IMR-90 (cell line): ENCODE data around the gene SLC4A7. TPM values are rescaled to one million over a fixed set of nuclear protein-coding genes. Genes with fewer than 3 reads are reported as not detected.
A peak's percentile ranks its signal among the peaks of the same experiment; 100 is the strongest.

Source experiments
- ATAC-seq: fragments of 200-7000 bp; cut with Tn5 transposase; 2 replicates; pipeline ENCODE4 v1.9.1; 2020; ENCODE audit warnings: low read depth, mild to moderate bottlenecking, moderate library complexity
- BruUV-seq: library from RNA; stranded (reverse); fragments of 400-500 nt; replicated peaks from 2 replicates; lab custom pipeline; 2021; lab: Mats Ljungman, UMichigan
- CTCF ChIA-PET: fragments of 300-600 bp; formaldehyde crosslinking; extraction: SDS; loops from one replicate; lab custom pipeline; 2021; ENCODE audit warnings: antibody characterized with exemption; lab: Yijun Ruan, JAX
- POLR2A ChIA-PET: fragments of 300-600 bp; sonication (Branson Sonifier 250); formaldehyde crosslinking; loops from one replicate; lab custom pipeline; 2022; ENCODE audit warnings: antibody characterized with exemption; ENCODE audit not compliant: unreplicated experiment; lab: Charles Lee
- DNase-seq: peaks from one replicate; pipeline ENCODE4 v3.0.0; 2013
- H2AFZ ChIP-seq: replicated peaks from 2 replicates; pipeline ENCODE3; 2013; ENCODE audit warnings: low read length, mild to moderate bottlenecking; ENCODE audit not compliant: poor library complexity
- H2AK5ac ChIP-seq: 2 replicates; pipeline ENCODE4 v1.6.1; 2013; ENCODE audit warnings: low read depth, low read length, inconsistent platforms
- H2AK9ac ChIP-seq: replicated peaks from 2 replicates; pipeline ENCODE3; 2013; ENCODE audit warnings: mild to moderate bottlenecking, low read depth, low read length, moderate library complexity; ENCODE audit not compliant: poor library complexity
- H2BK120ac ChIP-seq: 2 replicates; pipeline ENCODE4 v1.6.1; 2013; ENCODE audit warnings: low read depth, low read length, inconsistent platforms
- H2BK15ac ChIP-seq: 3 replicates; pipeline ENCODE4 v1.6.1; 2013; ENCODE audit warnings: low read depth, low read length, inconsistent platforms
- H2BK20ac ChIP-seq: 2 replicates; pipeline ENCODE4 v1.6.1; 2013; ENCODE audit warnings: low read depth, mild to moderate bottlenecking, inconsistent platforms, low read length, moderate library complexity
- H2BK5ac ChIP-seq: 2 replicates; pipeline ENCODE4 v1.6.1; 2013; ENCODE audit warnings: mild to moderate bottlenecking, low read depth, low read length, inconsistent platforms; ENCODE audit not compliant: poor library complexity, severe bottlenecking
- H3K14ac ChIP-seq: replicated peaks from 2 replicates; pipeline ENCODE4 v1.6.1; 2013; ENCODE audit warnings: low read depth, low read length, inconsistent platforms
- H3K18ac ChIP-seq: 2 replicates; pipeline ENCODE4 v1.6.1; 2013; ENCODE audit warnings: low read depth, low read length, control low read depth
- H3K23ac ChIP-seq: 2 replicates; pipeline ENCODE4 v1.6.1; 2013; ENCODE audit warnings: low read depth, low read length, inconsistent platforms
- H3K27ac ChIP-seq: 2 replicates; pipeline ENCODE4 v1.5.1; 2013; ENCODE audit warnings: mild to moderate bottlenecking, control low read depth, low read length; ENCODE audit not compliant: insufficient read depth
- H3K27me3 ChIP-seq: 2 replicates; pipeline ENCODE4 v1.6.1; 2013; ENCODE audit warnings: low read length; ENCODE audit not compliant: control insufficient read depth, insufficient read depth
- H3K36me3 ChIP-seq: 2 replicates; pipeline ENCODE4 v1.6.1; 2013; ENCODE audit warnings: low read length, mixed read lengths; ENCODE audit not compliant: control insufficient read depth, insufficient read depth
- H3K4ac ChIP-seq: 2 replicates; pipeline ENCODE4 v1.6.1; 2013; ENCODE audit warnings: low read depth, low read length, inconsistent platforms
- H3K4me1 ChIP-seq: 2 replicates; pipeline ENCODE4 v1.6.1; 2013; ENCODE audit warnings: low read length, mixed read lengths; ENCODE audit not compliant: control insufficient read depth, insufficient read depth
- H3K4me2 ChIP-seq: 2 replicates; pipeline ENCODE4 v1.6.1; 2013; ENCODE audit warnings: low read depth, mild to moderate bottlenecking, control low read depth, low read length, moderate library complexity
- H3K4me3 ChIP-seq: 2 replicates; pipeline ENCODE4 v1.5.1; 2013; ENCODE audit warnings: low read depth, mild to moderate bottlenecking, control low read depth, low read length, moderate library complexity; ENCODE audit not compliant: insufficient read depth
- H3K56ac ChIP-seq: 2 replicates; pipeline ENCODE4 v1.6.1; 2013; ENCODE audit warnings: low read length, inconsistent platforms; ENCODE audit not compliant: insufficient read depth; ENCODE audit errors: extremely low read depth
- H3K79me1 ChIP-seq, 2 experiments: 2 replicates each; pipeline ENCODE4 v1.6.1; 2013; ENCODE audit warnings: low read length in 2 of 2, inconsistent platforms in 1 of 2, low read depth in 1 of 2
- H3K9ac ChIP-seq: 2 replicates; pipeline ENCODE4 v1.6.1; 2013; ENCODE audit warnings: low read depth, low read length, control low read depth
- H3K9me1 ChIP-seq: 2 replicates; pipeline ENCODE4 v1.6.1; 2013; ENCODE audit warnings: low read length, inconsistent platforms; ENCODE audit not compliant: insufficient read depth
- H3K9me3 ChIP-seq: 2 replicates; pipeline ENCODE4 v1.6.1; 2013; ENCODE audit warnings: low read length; ENCODE audit not compliant: control insufficient read depth, insufficient read depth
- H4K20me1 ChIP-seq: 2 replicates; pipeline ENCODE4 v1.6.1; 2013; ENCODE audit warnings: low read length, inconsistent platforms; ENCODE audit not compliant: insufficient read depth
- H4K5ac ChIP-seq: 2 replicates; pipeline ENCODE4 v1.6.1; 2013; ENCODE audit warnings: mild to moderate bottlenecking, low read depth, low read length, control low read depth
- H4K8ac ChIP-seq, 2 experiments: 2 replicates each; pipeline ENCODE4 v1.6.1; 2013; ENCODE audit warnings: low read depth in 2 of 2, low read length in 2 of 2, control low read depth in 1 of 2, inconsistent platforms in 1 of 2
- H4K91ac ChIP-seq: 2 replicates; pipeline ENCODE4 v1.6.1; 2013; ENCODE audit warnings: low read depth, low read length, inconsistent platforms; ENCODE audit not compliant: insufficient read depth
- BHLHE40 ChIP-seq: fragments of 150-350 bp; IDR thresholded peaks from 2 replicates; pipeline ENCODE4 v1.6.1; 2016; ENCODE audit warnings: mild to moderate bottlenecking, low read depth, low read length
- CTCF ChIP-seq: conservative IDR thresholded peaks from 2 replicates; pipeline ENCODE4 v1.5.1; 2012; ENCODE audit warnings: mild to moderate bottlenecking, low read depth, low read length, improper control_type of control experiment
- FOS ChIP-seq: fragments of 150-350 bp; IDR thresholded peaks from 2 replicates; pipeline ENCODE4 v1.6.1; 2016; ENCODE audit warnings: low read depth, low read length
- MAZ ChIP-seq: IDR thresholded peaks from 2 replicates; pipeline ENCODE4 v1.6.1; 2012; ENCODE audit warnings: low read depth, mild to moderate bottlenecking, low read length, improper control_type of control experiment, moderate library complexity, borderline replicate concordance
- RAD21 ChIP-seq: IDR thresholded peaks from 2 replicates; pipeline ENCODE4 v1.6.1; 2012; ENCODE audit warnings: low read length, improper control_type of control experiment
- RFX5 ChIP-seq: IDR thresholded peaks from 2 replicates; pipeline ENCODE4 v1.8.0; 2012; ENCODE audit warnings: low read depth, mild to moderate bottlenecking, low read length, moderate library complexity
- WGBS, 2 experiments: methylation state at CpG; one replicate each; pipeline versions ENCODE4 v1.1.5 to v1.1.7; 2013; ENCODE audit warnings: missing lambda C conversion rate in 2 of 2; ENCODE audit not compliant: insufficient read length in 1 of 2; ENCODE audit errors: extremely low coverage in 2 of 2; 5-methylcytosine and 5-hydroxymethylcytosine counted together
- dilution Hi-C: fragments of 300-500 bp; cut with HindIII; formaldehyde crosslinking; loops from one replicate; pipeline ENCODE4 v1.14.3; 2018; ENCODE audit warnings: low sequenced_read_pairs; ENCODE audit not compliant: unreplicated experiment
- in situ Hi-C: fragments of 300-500 bp; cut with MboI; formaldehyde crosslinking; loops from 3 replicates; pipeline ENCODE4 v1.14.3; 2019; ENCODE audit warnings: low sequenced_read_pairs, inconsistent platforms, mixed read lengths
- intact Hi-C: fragments of 100-400 bp; cut with micrococcal nuclease; formaldehyde crosslinking; loops from 2 replicates; pipeline ENCODE4 v1.10.0; 2022
- polyA plus RNA-seq, 3 experiments: library from polyadenylated mRNA; depleted of rRNA; stranded (reverse); fragments of >200 nt; gene quantifications; 2 replicates each; pipeline ENCODE4 v1.2.3, GENCODE V29; 2012; ENCODE audit warnings: low replicate concordance in 1 of 3
- total RNA-seq: library from RNA; depleted of rRNA; stranded (reverse); fragments of >200 nt; gene quantifications from 2 replicates; pipeline ENCODE4 v1.2.3, GENCODE V29; 2012
- TF ChIP-seq, protein P1 (sequence below): fragments of 150-350 bp; IDR thresholded peaks from 2 replicates; pipeline ENCODE4 v1.6.1; 2016; ENCODE audit warnings: low read depth, mild to moderate bottlenecking, low read length, moderate library complexity, borderline replicate concordance
- TF ChIP-seq, protein P2 (sequence below): fragments of 150-350 bp; IDR thresholded peaks from 2 replicates; pipeline ENCODE4 v1.6.1; 2017; ENCODE audit warnings: mild to moderate bottlenecking, antibody characterized with exemption, low read length, low read depth

SLC4A7 gene
- total and polyA plus RNA-seq, 2 of the 4 experiments (the other 2 are of a cell fraction): 17.7 to 50.4 TPM

GRCh38 chr3:27500035-27500434 lies 15.9 kb upstream of the SLC4A7 start:
- no peak for DNase-seq
- Histone ChIP-seq H4K8ac (no peak overlapping the region), H3K79me1 (no peaks in the 10 kb centered on the region), H3K9me3 (no peaks in the 10 kb centered on the region), H3K4me1 (peaks cover 12% of the 10 kb centered on the region), H3K23ac (no peak overlapping the region), H4K20me1 (no peaks in the 10 kb centered on the region), H2AFZ (no peak overlapping the region), H4K91ac (no peak overlapping the region), H2BK20ac (peak overlapping the region; percentile 5; the same call in 1 of the 2 replicates), H2AK5ac (no peak overlapping the region), H3K18ac (peak overlapping the region; percentile 50), H3K27ac (peak overlapping the region; percentile 39; the same call in 1 of the 2 replicates), H2BK120ac (no peak overlapping the region; the same call in 1 of the 2 replicates), H3K4ac (no peak overlapping the region), H3K36me3 (no peaks in the 10 kb centered on the region), H3K4me3 (no peak overlapping the region), H3K27me3 (no peaks in the 10 kb centered on the region), H4K5ac (peak overlapping the region; percentile 7; the same call in 1 of the 2 replicates), H2AK9ac (no peak overlapping the region), H3K4me2 (no peak overlapping the region), H3K56ac (no peak overlapping the region), H3K9ac (no peak overlapping the region), H2BK5ac (peak overlapping the region; percentile 5), H3K14ac (no peak overlapping the region), H3K9me1 (peaks cover 7% of the 10 kb centered on the region), H2BK15ac (0 out of 3 replicates have a peak overlapping the region, but pooled peaks have one; percentile 11)
- no TSS peak for BruUV-seq
- in situ Hi-C loops (no loop called here), intact Hi-C loops (no loop called here), dilution Hi-C loops (no loop called here)
- no peak for ATAC-seq
- TF ChIP-seq CTCF (no peak), MAZ (no peak), RFX5 (no peak), BHLHE40 (no peak), RAD21 (no peak), FOS (no peak)
- TF ChIP-seq, protein P1, sequence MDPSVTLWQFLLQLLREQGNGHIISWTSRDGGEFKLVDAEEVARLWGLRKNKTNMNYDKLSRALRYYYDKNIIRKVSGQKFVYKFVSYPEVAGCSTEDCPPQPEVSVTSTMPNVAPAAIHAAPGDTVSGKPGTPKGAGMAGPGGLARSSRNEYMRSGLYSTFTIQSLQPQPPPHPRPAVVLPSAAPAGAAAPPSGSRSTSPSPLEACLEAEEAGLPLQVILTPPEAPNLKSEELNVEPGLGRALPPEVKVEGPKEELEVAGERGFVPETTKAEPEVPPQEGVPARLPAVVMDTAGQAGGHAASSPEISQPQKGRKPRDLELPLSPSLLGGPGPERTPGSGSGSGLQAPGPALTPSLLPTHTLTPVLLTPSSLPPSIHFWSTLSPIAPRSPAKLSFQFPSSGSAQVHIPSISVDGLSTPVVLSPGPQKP: no peak
- TF ChIP-seq, protein P2, sequence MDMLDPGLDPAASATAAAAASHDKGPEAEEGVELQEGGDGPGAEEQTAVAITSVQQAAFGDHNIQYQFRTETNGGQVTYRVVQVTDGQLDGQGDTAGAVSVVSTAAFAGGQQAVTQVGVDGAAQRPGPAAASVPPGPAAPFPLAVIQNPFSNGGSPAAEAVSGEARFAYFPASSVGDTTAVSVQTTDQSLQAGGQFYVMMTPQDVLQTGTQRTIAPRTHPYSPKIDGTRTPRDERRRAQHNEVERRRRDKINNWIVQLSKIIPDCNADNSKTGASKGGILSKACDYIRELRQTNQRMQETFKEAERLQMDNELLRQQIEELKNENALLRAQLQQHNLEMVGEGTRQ: no peak
- POLR2A ChIA-PET: interaction anchor here (0.8 kb wide), 1 partner anchor 91 kb away, joined by 3 read pairs; no protein-coding TSS in a partner anchor
- CTCF ChIA-PET: interaction anchor here (0.6 kb wide), 2 partner anchors 16 to 181 kb away, joined by 3 to 5 read pairs; partner anchors contain the start of gene SLC4A7
- WGBS, 2 experiments: no CpG with 5 or more reads among the region's 1 CpG
